ENCODE measurements around the gene PEX11A.

PEX11A gene

DNA sequence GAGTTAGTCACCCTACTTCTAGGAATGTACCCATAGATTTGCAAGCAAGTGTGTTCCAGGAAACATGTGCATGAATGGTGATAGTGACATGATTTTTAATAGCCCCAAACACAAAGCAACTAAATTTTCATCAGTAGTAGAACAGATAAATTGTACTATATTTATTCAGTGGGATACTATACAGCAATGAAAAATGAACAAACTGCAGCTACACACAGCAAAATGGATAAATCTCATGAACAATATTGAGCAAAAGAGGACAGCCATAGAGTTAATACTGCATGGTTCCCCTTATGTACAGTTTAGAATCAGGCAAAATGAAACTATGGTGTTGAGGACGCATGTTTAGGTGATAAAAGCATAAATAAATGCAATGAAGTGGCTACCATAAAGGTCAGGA is 34.5 kb upstream of the PEX11A start:
- DNase-seq (ENCODE audit: low read depth): no peak
- no peak for TF ChIP-seq CTCF (IDR thresholded peaks at IDR 0.05; ENCODE audit: low read length, missing control alignments)
- H3K4me3 ChIP-seq (replicated peaks; ENCODE audit: low read depth, low read length): no peak overlapping the region

- DNase-seq (ENCODE audit: low read depth): no peak
- no peak overlapping the region for H3K4me3 ChIP-seq (replicated peaks; ENCODE audit: low read depth, low read length)
- TF ChIP-seq CTCF (IDR thresholded peaks at IDR 0.05; ENCODE audit: low read length, missing control alignments): no peak
Measured at GRCh38 chr15:89724621-89725020, 34.1 kb upstream of the PEX11A start.

GRCh38 chr15:89723031-89723430 is 32.5 kb upstream of the PEX11A start:
- no peak overlapping the region for H3K4me3 ChIP-seq (replicated peaks; ENCODE audit: low read depth, low read length)
- no peak for DNase-seq (ENCODE audit: low read depth)
- TF ChIP-seq CTCF (IDR thresholded peaks at IDR 0.05; ENCODE audit: low read length, missing control alignments): no peak

- no peak overlapping the region for H3K4me3 ChIP-seq (replicated peaks; ENCODE audit: low read depth, low read length)
- DNase-seq (ENCODE audit: low read depth): peak; percentile 44
- no peak for TF ChIP-seq CTCF (IDR thresholded peaks at IDR 0.05; ENCODE audit: low read length, missing control alignments)
Measured at GRCh38 chr15:89714775-89715174, 24.2 kb upstream of the PEX11A start.

DNA sequence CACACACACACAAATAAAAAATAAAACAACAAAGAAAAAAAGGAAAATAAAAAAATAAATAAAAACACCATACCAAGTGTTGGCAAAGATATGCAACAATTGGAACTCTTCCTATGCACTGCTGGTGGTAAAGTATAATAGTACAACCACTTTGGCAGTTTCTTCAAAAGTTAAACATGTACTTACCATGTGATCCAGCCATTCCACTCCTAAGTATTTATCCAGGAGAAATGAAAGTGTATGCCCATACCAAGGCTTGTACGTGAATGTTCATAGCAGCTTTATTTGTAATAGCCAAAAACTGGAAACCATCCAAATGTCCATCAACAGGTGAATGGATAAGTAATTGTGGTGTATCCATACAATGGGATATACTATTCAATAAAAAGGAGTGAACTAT is 17.0 kb upstream of the PEX11A start:
- no peak for DNase-seq (ENCODE audit: low read depth)
- TF ChIP-seq CTCF (IDR thresholded peaks at IDR 0.05; ENCODE audit: low read length, missing control alignments): no peak

GRCh38 chr15:89704411-89704810 is 13.9 kb upstream of the PEX11A start:
- no peak for TF ChIP-seq CTCF (IDR thresholded peaks at IDR 0.05; ENCODE audit: low read length, missing control alignments)
- no peak for DNase-seq (ENCODE audit: low read depth)
- H3K4me3 ChIP-seq (replicated peaks; ENCODE audit: low read depth, low read length): no peak overlapping the region

More for the DNA sequence above, 17.0 kb upstream of the PEX11A start:
- no peak overlapping the region for H3K4me3 ChIP-seq (replicated peaks; ENCODE audit: low read depth, low read length)

- TF ChIP-seq CTCF (IDR thresholded peaks at IDR 0.05; ENCODE audit: low read length, missing control alignments): no peak
- H3K4me3 ChIP-seq (replicated peaks; ENCODE audit: low read depth, low read length): no peak overlapping the region
- no peak for DNase-seq (ENCODE audit: low read depth)
Measured at GRCh38 chr15:89695198-89695597, 4.6 kb upstream of the PEX11A start.
